NCI-H187 (cell line): ENCODE measurements around the gene MYBPHL.

Experiments used
- DNase-seq, 2 experiments: peaks; one replicate each; lab custom pipeline; 2025; lab: John Stamatoyannopoulos, UW

MYBPHL gene

GRCh38 chr1:109306832-109307273, at the start of gene MYBPHL:
MYBPHL (minus strand) TSS chr1:109307011; CDS start chr1:109306991, 20 bp downstream.
- peak; percentile 44 to 45 for DNase-seq

DNA sequence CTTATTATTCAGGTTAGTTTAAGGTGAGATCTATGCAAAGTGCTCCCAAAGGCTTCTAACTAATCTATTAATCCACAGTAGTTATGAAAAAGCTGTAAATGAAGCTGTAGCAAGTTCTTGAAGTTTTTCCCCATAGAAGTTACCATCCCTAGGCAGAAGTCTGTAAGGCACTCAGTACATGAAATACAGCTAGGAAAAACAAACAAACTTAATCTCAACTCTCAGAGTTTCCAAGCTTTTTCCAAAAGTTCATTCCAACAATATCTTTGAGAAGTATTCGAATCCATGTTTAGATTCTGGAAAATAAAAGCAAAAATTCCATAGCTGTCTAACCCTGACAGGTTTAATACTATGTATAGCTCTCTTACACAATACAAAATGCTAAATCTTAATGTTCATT, 49.7 kb upstream of the MYBPHL start:
- DNase-seq: no peak

DNA sequence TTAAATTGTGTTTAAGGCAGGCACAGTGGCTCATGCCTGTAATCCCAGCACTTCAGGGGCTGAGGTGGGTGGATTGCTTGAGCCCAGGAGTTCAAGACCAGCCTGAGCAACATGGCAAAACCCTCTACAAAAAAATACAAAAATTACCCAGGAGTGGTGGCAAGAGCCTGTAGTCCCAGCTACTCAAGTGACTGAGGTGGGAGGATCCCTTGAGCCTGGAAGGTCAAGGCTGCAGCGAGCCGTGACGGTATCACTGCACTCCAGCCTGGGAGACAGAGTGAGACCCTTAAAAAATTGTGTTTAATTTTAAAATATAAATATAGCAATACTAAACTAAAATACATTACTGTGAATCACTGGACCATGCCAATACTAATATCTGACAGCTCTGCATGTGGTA, 48.1 kb upstream of the MYBPHL start:
- DNase-seq: no peak

DNA sequence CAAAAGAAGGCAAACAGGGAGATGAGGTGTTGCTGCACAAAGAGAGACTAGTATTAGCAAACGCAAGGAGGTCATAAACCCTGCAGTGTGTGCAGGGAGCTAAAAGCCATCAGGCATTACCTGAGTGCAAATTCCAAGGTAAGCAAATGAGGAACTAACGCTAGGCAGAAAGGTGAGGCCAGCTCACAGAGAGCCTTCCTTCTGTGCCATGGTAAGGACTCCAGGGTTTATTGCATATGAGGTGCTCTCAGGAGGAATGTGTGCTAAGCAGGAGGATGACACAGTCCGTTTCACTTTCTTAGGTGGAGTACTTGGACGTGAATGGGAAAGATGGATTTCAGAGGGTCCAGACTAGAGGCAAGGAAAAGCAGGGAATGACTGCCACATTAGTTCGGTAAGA, 44.6 kb upstream of the MYBPHL start:
- DNase-seq: no peak

- DNase-seq: no peak
These were observed 43.8 kb upstream of the MYBPHL start for GRCh38 chr1:109350655-109351054.

GRCh38 chr1:109350182-109350581, 43.4 kb upstream of the MYBPHL start:
- DNase-seq: no peak

DNA sequence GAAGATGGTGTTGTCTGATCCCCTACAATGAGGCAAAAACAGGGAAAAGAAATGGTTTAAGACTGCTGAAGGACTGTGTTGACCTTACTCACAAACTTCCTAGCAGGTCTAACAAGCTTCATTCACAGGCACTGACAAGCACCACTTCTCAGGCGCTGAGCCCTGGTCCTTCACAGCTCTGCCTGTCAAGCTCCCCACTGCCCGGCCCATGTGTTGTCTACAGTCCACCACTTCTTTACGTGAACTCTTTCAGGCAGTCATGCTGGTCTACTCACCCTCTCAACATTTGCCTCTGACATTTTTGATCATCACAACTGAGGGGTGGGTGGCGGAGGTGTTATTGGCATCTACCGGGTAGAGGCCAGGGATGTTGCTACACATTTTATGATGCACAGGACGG, 40.7 kb upstream of the MYBPHL start:
- no peak for DNase-seq

DNA sequence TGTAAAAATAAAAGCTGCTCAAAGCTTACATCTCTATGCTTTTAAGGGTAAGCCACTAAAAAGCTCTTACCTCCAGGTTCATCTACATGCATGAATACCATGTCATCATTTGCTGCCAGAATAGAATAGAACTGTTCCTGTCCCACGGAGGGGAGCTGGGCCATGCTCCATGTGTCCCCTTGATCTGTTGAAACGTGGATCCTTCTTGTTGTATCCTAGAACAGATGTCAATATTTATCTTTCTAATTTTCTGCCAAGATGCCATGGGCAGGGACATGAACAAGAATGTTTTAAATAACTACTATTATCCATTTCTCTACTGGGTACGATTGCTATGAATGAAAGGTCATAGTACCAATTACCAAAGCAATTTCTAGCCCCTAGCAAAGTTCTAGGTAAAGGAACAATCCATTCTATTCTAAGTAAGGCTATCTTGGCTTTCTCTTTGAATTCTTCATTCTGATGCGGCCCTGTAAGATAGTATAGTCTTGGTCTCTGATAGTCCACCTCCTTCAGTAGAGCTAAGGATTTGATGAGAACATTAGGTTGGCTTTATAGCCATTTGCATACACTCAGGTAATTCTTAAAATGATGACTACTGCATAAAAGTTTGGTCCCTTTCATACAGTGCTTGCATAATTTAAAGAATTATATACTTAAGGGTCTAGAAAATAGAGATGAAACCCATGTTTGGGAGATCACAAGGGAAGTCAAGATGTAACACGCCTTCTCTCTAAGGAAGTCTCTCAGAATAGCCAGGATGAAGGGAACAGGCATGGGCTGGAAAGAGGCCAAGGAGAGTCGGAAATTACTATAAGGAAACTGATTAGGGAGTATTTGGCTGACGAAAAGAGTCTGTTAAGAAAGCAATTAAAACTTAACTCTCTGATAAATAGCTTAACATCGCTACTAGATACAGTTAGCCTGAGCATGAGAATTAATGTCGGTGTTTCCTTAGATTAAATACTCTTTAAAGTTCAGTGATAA, 35.4 kb upstream of the MYBPHL start:
- no peak for DNase-seq

- no peak for DNase-seq
These were observed 31.8 kb upstream of the MYBPHL start for GRCh38 chr1:109338608-109339007.

DNA sequence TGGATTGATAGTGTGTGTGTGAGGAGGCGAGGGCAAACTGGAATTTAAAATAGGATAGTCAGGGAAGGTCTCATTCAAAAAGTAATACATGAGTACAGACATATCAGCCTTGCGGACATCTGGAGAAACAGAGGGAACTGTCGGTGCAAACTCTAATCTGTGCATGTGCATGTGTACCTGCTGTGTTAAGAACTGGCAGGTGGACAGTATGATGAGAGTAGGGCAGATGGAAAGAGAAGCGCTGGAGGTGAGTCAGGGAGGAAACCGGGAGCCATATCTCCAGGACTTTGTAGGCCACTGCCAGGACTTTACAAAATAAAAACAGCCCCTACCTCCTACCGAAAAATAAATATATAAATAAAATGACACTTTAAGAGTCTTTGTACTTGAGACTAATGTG, 31.3 kb upstream of the MYBPHL start:
- no peak for DNase-seq

GRCh38 chr1:109335091-109335490, 28.3 kb upstream of the MYBPHL start:
- no peak for DNase-seq

DNA sequence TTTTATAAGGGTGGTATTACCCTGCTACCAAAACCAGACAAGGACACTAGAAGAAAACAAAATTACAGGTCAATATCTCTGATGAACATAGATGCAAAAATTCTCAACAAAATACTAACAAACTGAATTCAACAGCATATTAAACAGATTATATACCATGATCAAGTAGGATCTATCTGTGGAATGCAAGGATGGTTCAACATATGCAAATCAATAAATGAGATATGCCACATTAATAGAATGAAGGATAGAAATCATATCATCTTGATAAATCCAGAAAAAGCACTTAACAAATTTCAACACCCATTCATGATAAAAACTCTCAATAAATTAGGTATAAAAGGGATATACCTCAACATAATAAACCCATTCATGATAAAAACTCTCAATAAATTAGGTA, 24.3 kb upstream of the MYBPHL start:
- no peak for DNase-seq

GRCh38 chr1:109327285-109327684, 20.5 kb upstream of the MYBPHL start:
- DNase-seq: no peak

DNA sequence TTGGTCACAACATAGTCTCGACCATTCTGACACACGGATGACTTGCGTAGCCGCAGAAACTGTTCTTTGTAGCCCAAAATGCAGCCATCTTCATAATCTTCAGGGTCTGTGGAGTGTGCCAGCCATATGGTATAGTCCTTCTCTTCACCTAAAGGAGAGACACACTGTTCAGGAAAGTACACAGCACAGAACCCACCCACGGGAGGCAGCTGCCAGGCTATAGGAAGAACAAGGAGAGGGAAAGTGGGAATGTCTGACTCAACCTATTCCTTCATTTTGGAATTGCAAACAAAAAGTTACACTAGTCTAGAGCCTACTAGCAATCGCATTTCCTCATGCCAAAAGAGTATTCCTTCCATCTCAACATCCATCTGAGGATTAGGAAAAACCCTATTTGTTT, 16.2 kb upstream of the MYBPHL start:
- DNase-seq: no peak

- no peak for DNase-seq
These were observed 12.3 kb upstream of the MYBPHL start for GRCh38 chr1:109319114-109319513.

- no peak for DNase-seq
These were observed 9.7 kb upstream of the MYBPHL start for GRCh38 chr1:109316506-109316905.

DNA sequence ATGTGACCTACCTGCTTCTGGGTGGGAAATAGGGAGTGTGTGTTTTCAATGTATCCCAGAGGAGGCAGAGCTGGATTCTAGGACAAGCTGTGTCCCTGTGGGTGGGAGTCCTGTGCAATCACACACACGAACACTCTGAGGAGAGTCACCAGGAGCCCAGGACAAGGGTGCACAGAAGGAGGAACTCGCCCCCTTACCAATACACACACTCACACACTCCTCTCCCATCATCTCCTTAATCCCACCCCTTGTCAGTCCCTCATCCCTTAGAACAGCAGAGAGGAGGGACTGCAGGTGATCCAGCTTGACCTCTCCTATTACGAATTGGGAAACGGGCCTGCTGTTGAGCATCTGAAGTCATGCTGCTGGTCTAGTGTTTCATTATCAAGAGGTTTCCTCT, 8.5 kb upstream of the MYBPHL start:
- DNase-seq: no peak

DNA sequence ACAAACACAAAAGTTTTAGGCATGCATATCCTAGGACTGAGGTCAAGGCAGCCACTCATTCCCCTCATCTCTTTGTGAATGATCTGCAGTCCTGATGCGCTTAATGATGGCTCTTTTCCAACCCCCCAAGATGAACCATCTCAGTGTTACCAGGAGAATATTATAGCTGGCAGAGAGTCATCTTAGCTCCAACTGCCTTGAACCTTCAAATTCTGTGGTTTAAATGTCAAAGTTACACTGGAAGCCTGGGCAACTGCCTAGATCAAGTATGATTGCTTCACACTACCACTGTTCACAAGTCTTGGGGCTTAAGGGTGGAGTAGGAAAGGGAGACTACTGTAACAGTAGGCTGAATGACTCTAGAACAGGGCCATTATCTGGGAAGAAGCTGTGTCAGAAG, 8.0 kb upstream of the MYBPHL start:
- DNase-seq: no peak

GRCh38 chr1:109312978-109313775, 6.4 kb upstream of the MYBPHL start:
- DNase-seq: no peak

DNA sequence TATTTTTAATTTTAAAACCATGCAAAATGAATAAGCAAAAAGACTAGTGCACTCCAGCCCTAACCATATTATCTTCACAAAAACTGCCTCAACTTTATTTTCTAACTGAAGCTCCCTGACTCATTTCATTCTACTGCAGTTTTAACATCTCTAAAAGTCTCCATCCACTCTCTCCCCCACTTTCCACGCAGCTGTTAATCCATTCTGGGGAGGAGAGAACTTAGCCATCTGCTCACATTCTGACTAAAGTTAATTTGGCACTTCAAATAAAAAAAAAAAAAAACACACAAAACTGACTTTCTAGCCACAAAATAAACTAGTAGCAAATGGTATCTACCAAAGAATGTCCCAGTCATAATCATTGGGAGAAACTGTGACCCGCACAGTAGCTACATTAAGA, 5.4 kb upstream of the MYBPHL start:
- DNase-seq: no peak

- DNase-seq: no peak
These were observed 2.5 kb upstream of the MYBPHL start for GRCh38 chr1:109309347-109309746.

DNA sequence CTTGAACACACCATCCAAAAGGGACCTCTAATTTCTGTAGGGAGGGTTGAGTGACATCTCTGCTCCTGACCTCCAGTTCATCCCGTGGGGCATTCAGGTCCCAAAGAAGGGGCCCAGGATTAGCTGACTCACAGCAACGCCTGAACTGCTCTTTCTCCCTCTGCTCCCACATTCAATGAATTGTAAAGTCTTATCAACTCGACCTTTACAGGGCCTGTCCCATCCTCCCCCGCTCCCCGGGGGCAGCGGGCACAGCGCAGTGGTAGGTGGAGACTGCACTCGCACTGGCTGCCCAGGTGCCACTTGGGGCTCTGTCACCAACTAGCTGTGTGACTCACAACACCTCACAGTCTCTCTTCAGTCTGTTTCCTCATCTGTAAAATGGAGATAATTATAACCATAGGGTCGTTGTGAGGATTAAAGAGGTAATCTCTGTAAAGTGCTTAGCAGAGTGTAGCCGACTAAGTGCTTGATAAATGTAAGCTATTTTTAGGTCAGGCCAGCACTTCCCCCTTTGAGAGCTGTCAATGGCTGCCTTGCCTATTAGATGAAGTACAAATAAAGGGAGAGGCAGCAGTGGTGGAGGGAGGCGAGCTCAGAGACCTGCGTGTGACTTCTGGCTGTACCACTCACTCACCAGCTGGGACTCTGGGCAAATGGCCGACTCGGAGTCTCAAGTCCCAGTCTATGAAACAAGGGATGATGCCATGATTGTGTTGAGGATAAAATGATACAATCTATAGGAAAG, 637 bp upstream of the MYBPHL start:
- peak in 1 of 2 experiments; percentile 40 for DNase-seq
